Lung (tissue), 12 donors: ENCODE results near the gene FAM3A. TPM values are rescaled to one million over a fixed set of nuclear protein-coding genes. Genes with fewer than 3 reads are reported as not detected.

ENCODE experiments used
- ATAC-seq: fragments of 200-7000 bp; cut with Tn5 transposase; one replicate; pipeline ENCODE4 v1.9.1; 2020; ENCODE audit warnings: moderate number of reproducible peaks; ENCODE audit not compliant: insufficient read depth, low FRiP score
- DNase-seq, 3 donors: peaks; one replicate each; pipeline ENCODE4 v3.0.0-alpha.2; 2013 to 2017
- H3K27ac ChIP-seq, 2 donors: one replicate each; pipeline ENCODE4 v1.5.1; 2013; ENCODE audit warnings: mild to moderate bottlenecking in 2 of 2, moderate library complexity in 2 of 2, control low read depth in 1 of 2, inconsistent platforms in 1 of 2, low read depth in 1 of 2, low read length in 1 of 2
- H3K27me3 ChIP-seq, 3 donors: one replicate each; pipeline ENCODE4 v1.5.1; 2013; ENCODE audit warnings: low read length in 2 of 3; ENCODE audit not compliant: control insufficient read depth in 3 of 3, insufficient read depth in 3 of 3
- H3K36me3 ChIP-seq, 4 donors: one replicate each; pipeline ENCODE4 v1.5.1; 2013; ENCODE audit warnings: low read length in 4 of 4, mild to moderate bottlenecking in 1 of 4, moderate library complexity in 1 of 4; ENCODE audit not compliant: control insufficient read depth in 4 of 4, insufficient read depth in 4 of 4
- H3K4me1 ChIP-seq, 5 donors: one replicate each; pipeline ENCODE4 v1.5.1; 2013; ENCODE audit warnings: low read length in 5 of 5, mild to moderate bottlenecking in 2 of 5, moderate library complexity in 1 of 5; ENCODE audit not compliant: control insufficient read depth in 5 of 5, insufficient read depth in 5 of 5
- H3K4me3 ChIP-seq: one replicate; pipeline ENCODE4 v1.5.1; 2013; ENCODE audit warnings: mild to moderate bottlenecking, control low read depth, moderate library complexity
- H3K9ac ChIP-seq, 2 donors: one replicate each; pipeline ENCODE4 v1.5.1; 2013; ENCODE audit warnings: low read length in 2 of 2, control low read depth in 1 of 2; ENCODE audit not compliant: insufficient read depth in 1 of 2
- H3K9me3 ChIP-seq, 4 donors: one replicate each; pipeline ENCODE4 v1.5.1; 2013; ENCODE audit warnings: low read length in 3 of 4, mild to moderate bottlenecking in 1 of 4, moderate library complexity in 1 of 4; ENCODE audit not compliant: control insufficient read depth in 4 of 4, insufficient read depth in 3 of 4
- WGBS, 2 donors: extraction: QIAGEN DNeasy Blood & Tissue Kit; methylation state at CpG; one replicate each; pipeline ENCODE4 v1.1.7; 2013; 5-methylcytosine and 5-hydroxymethylcytosine counted together
- polyA plus RNA-seq, 2 donors: library from polyadenylated mRNA; stranded (reverse); fragments of 200-250 nt; gene quantifications; one replicate each; pipeline ENCODE4 v1.2.1, GENCODE V29; 2013
- total RNA-seq, 2 donors: library from RNA; depleted of rRNA in 1 of 2; stranded (reverse); fragments of >200 nt in 1 of 2; gene quantifications; one replicate each; pipeline ENCODE4 v1.2.1, GENCODE V29; 2014 to 2021
- TF ChIP-seq, protein P1 (sequence below): IDR thresholded peaks from 2 replicates; pipeline ENCODE4 v1.5.1; 2012; ENCODE audit warnings: mild to moderate bottlenecking; ENCODE audit errors: control extremely low read depth, extremely low read depth
- donor health status: control.
- donor health status: control.
- donor health status: Bipolar disorder and iron deficiency.
- donor health status: healthy.
- donor health status: DM: yes; HTN: yes; CAD: no.

Gene FAM3A
- total and polyA plus RNA-seq, 4 donors: 21.5 to 61.2 (median 46.2) TPM

DNA sequence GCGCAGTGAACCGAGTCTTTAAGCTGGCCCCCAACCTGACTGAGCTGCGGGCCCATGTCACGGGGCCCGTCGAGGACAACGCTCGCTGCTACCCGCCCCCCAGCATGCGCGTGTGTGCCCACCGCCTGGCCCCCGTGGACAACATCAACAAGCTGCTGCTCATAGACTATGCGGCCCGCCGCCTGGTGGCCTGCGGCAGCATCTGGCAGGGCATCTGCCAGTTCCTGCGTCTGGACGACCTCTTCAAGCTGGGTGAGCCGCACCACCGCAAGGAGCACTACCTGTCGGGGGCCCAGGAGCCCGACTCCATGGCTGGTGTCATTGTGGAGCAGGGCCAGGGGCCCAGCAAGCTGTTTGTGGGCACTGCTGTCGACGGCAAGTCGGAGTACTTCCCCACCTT is 55.7 kb downstream of the FAM3A start:
- 90 to 91% methylated on average over 25 to 26 of the region's 26 CpGs for WGBS, 2 donors
- no peak for ATAC-seq
- DNase-seq: no peak
- peaks cover 0 to 10% (median 0%) of the 10 kb centered on the region in 5 donors for H3K4me1 ChIP-seq
- H3K9ac ChIP-seq: no peak overlapping the region
- no peak overlapping the region for H3K27ac ChIP-seq
- H3K9me3 ChIP-seq: no peaks in the 10 kb centered on the region
- H3K27me3 ChIP-seq: no peaks in the 10 kb centered on the region
- peaks cover 0 to 8% (median 3%) of the 10 kb centered on the region in 4 donors for H3K36me3 ChIP-seq
- no peak overlapping the region for H3K4me3 ChIP-seq
- TF ChIP-seq, protein P1, sequence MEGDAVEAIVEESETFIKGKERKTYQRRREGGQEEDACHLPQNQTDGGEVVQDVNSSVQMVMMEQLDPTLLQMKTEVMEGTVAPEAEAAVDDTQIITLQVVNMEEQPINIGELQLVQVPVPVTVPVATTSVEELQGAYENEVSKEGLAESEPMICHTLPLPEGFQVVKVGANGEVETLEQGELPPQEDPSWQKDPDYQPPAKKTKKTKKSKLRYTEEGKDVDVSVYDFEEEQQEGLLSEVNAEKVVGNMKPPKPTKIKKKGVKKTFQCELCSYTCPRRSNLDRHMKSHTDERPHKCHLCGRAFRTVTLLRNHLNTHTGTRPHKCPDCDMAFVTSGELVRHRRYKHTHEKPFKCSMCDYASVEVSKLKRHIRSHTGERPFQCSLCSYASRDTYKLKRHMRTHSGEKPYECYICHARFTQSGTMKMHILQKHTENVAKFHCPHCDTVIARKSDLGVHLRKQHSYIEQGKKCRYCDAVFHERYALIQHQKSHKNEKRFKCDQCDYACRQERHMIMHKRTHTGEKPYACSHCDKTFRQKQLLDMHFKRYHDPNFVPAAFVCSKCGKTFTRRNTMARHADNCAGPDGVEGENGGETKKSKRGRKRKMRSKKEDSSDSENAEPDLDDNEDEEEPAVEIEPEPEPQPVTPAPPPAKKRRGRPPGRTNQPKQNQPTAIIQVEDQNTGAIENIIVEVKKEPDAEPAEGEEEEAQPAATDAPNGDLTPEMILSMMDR: no peak

DNA sequence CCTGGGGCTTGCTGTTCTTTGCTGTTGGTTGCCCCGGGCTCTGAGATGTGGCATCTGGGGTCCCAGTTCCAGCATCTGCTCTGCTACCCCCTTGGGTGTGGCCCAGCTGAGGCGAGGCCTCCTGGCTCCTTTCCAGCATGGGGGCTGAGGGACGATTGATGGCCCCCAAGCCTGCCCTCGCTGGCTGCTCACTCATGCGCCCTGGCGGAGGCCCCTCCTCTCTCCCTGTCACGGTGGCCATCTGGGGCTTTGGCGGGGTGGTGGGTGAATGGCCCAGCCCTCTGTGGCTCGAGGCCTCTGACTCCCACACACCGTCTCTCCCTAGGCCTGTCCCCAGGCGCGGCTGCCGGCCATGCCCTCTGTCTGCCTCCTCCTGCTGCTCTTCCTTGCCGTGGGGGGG is 56.2 kb downstream of the FAM3A start:
- WGBS, 2 donors: 65 to 76% methylated on average over 9 to 14 of the region's 14 CpGs
- Histone ChIP-seq H3K9me3 (no peaks in the 10 kb centered on the region), H3K27ac (no peak overlapping the region), H3K4me3 (no peak overlapping the region), H3K36me3 (peaks cover 0 to 8% (median 2%) of the 10 kb centered on the region in 4 donors), H3K27me3 (no peaks in the 10 kb centered on the region), H3K4me1 (peaks cover 0 to 10% (median 0%) of the 10 kb centered on the region in 5 donors), H3K9ac (no peak overlapping the region)
- no peak for DNase-seq
- no peak for ATAC-seq
- TF ChIP-seq, protein P1: no peak

DNA sequence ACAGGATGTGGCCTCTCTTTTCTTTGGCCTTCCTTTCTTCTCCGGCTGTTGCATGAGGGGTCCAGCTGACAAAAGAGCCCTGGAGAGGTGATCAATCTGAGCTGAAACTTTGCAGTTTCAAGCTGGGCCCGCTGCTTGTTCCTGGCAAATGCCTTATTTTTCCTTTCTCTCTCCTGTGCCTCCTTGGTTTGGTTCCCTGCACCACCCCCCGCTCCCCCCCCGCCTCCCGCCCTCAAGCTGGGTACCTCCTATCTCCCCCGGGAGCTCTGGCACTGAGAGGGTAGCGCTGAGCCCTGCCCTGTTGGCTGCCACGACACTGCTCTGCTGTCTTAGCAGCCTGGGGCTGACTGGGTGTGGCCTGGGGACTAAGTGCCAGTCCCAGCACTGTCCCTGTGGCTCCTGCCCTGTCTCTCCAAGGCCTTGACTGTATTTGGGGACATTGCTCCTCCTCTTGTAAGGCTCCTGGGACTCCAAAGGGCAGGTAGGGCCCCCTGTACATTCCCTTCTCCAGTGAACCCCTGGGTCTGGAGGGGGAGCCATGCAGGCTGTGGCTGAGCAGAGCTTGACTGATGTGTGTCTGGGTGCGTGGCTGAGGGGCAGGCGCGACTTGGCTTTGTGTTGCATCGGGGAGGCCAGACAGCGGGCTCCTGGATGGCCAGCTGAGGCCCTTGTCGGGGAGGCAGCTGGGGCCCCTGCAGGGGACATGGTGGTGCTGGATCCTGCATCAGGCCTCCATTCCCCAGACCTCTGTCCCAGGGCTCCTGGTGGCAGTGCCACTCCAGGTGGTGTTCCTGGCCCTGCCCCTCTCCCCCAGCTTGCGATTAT is 56.9 kb downstream of the FAM3A start:
- no peaks in the 10 kb centered on the region for H3K27me3 ChIP-seq
- no peak overlapping the region for H3K9ac ChIP-seq
- DNase-seq (no peak), ATAC-seq (no peak)
- peak overlapping the region; percentile 52 to 61 for H3K27ac ChIP-seq
- 55 to 60% methylated on average over 8 to 15 of the region's 15 CpGs for WGBS, 2 donors
- TF ChIP-seq, protein P1: no peak
- peak overlapping the region; percentile 48 for H3K4me3 ChIP-seq
- peaks cover 0 to 5% (median 2%) of the 10 kb centered on the region in 4 donors for H3K36me3 ChIP-seq
- H3K9me3 ChIP-seq: no peaks in the 10 kb centered on the region
- H3K4me1 ChIP-seq: peaks cover 0 to 10% (median 0%) of the 10 kb centered on the region in 5 donors
